IPS DF 4.7 (cell line): Measurements from ENCODE around the gene XRCC1.
"Not testable (repeated sequence)": the region's sequence is repeated elsewhere in the genome, so short reads cannot be mapped to it uniquely, and the experiment has no call there.

Experiments
- DNase-seq: peaks from one replicate; pipeline ENCODE4 v3.0.0-alpha.2; 2013; ENCODE audit warnings: low spot score; ENCODE audit errors: extremely low read depth

XRCC1 gene

GRCh38 chr19:43575955-43576878 lies 890 bp upstream of the XRCC1 start:
- DNase-seq = no peak

- DNase-seq = no peak
Measured at GRCh38 chr19:43574424-43575155, 737 bp downstream of the XRCC1 start.

GRCh38 chr19:43572171-43572588 lies 3.1 kb downstream of the XRCC1 start:
- no peak for DNase-seq

GRCh38 chr19:43570174-43570791 lies 5.0 kb downstream of the XRCC1 start:
- DNase-seq = no peak

GRCh38 chr19:43569657-43570056 lies 5.7 kb downstream of the XRCC1 start:
- DNase-seq = no peak

GRCh38 chr19:43564800-43565199 lies 10.5 kb downstream of the XRCC1 start:
- DNase-seq = no peak

- DNase-seq = no peak
Measured at GRCh38 chr19:43563816-43564457, 11.4 kb downstream of the XRCC1 start.

GRCh38 chr19:43562698-43563241 lies 12.6 kb downstream of the XRCC1 start:
- DNase-seq = no peak

GRCh38 chr19:43562226-43562697 lies 13.1 kb downstream of the XRCC1 start:
- no peak for DNase-seq

- DNase-seq = no peak
Measured at GRCh38 chr19:43561139-43561970, 14.0 kb downstream of the XRCC1 start.

- no peak for DNase-seq
Measured at GRCh38 chr19:43560687-43561086, 14.6 kb downstream of the XRCC1 start.

GRCh38 chr19:43555185-43555770 lies 20.0 kb downstream of the XRCC1 start:
- no peak for DNase-seq

- DNase-seq = no peak
Measured at GRCh38 chr19:43554317-43554895, 20.9 kb downstream of the XRCC1 start.

- DNase-seq = no peak
Measured at GRCh38 chr19:43553656-43554055, 21.7 kb downstream of the XRCC1 start.

GRCh38 chr19:43552616-43553015 lies 22.7 kb downstream of the XRCC1 start:
- no peak for DNase-seq

GRCh38 chr19:43552198-43552450 lies 23.2 kb downstream of the XRCC1 start:
- DNase-seq = no peak

GRCh38 chr19:43551399-43552197 lies 23.7 kb downstream of the XRCC1 start:
- no peak for DNase-seq

GRCh38 chr19:43548706-43549105 lies 26.6 kb downstream of the XRCC1 start:
- DNase-seq = no peak

- not testable (repeated sequence) for DNase-seq
Measured at GRCh38 chr19:43547926-43548325, 27.4 kb downstream of the XRCC1 start.
